Testis (tissue), 2 donors: ENCODE data around the gene ABHD12B.

Source experiments
- CTCF ChIP-seq, 3 experiments: fragments of 450-650 bp in 2 of 3; fragments of 200-600 bp in 1 of 3; sonication (generic) in 1 of 3; IDR thresholded peaks; one replicate each; pipeline ENCODE4 v1.5.1; 2016 to 2019; ENCODE audit warnings: antibody characterized with exemption in 3 of 3, mild to moderate bottlenecking in 2 of 3, moderate library complexity in 1 of 3
- POLR2A ChIP-seq: fragments of 450-650 bp; IDR thresholded peaks from one replicate; pipeline ENCODE4 v1.6.1; 2017; ENCODE audit warnings: antibody characterized with exemption, mild to moderate bottlenecking, moderate library complexity

- TF ChIP-seq CTCF (IDR thresholded peaks at IDR 0.05) (no peak), POLR2A (no peak)
These were observed 61.0 kb downstream of the ABHD12B start for GRCh38 chr14:50932592-50933495.
